Measurements from ENCODE around the gene OR2T2. TPM values are rescaled to one million over a fixed set of nuclear protein-coding genes. Genes with fewer than 3 reads are reported as not detected.
"Not testable (repeated sequence)": the region's sequence is repeated elsewhere in the genome, so short reads cannot be mapped to it uniquely, and the experiment has no call there.

OR2T2 gene
- total and polyA plus RNA-seq, 2 donors from 2014 or later, result 0.28 TPM; not detected in 1

DNA sequence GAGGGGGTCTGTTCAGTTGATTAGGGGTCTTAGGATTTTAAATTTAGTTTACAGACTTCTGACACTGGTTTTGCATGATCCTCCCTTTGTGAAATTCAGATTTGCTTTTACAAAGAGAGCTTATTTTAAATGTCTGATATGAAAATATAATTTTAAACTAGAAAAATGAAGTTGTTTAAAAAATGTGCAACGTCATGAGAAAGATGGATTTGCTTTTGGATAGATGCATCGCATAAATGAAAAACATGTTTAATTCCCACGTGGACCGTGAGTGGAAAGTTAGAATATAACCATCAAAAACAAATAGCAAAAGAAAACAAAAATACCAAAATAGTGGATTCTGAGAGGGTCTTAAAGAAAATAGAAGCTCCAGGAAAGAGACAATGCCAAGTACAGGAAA, 25.7 kb downstream of the OR2T2 start:
- Histone ChIP-seq H3K27me3 (ENCODE audit: control insufficient read depth, insufficient read depth, low read length) (no peaks in the 10 kb centered on the region), H3K9me3 (ENCODE audit: control insufficient read depth in 2 of 3, insufficient read depth in 1 of 3, low read length in 3 of 3) (no peaks in the 10 kb centered on the region), H3K4me3 (ENCODE audit: low read length in 3 of 3) (no peak overlapping the region), H3K9ac (ENCODE audit: low read length in 3 of 3) (no peak overlapping the region), H3K36me3 (ENCODE audit: control insufficient read depth in 2 of 3, insufficient read depth in 3 of 3, low read length in 3 of 3) (no peaks in the 10 kb centered on the region), H3K4me1 (ENCODE audit: control insufficient read depth in 2 of 3, insufficient read depth in 2 of 3, low read depth in 1 of 3, low read length in 3 of 3) (no peaks in the 10 kb centered on the region), H3K27ac (ENCODE audit: low read depth in 2 of 2, low read length in 2 of 2) (no peak overlapping the region)
- DNase-seq (no peak), FAIRE-seq (no peak)
- TF ChIP-seq, protein P1, sequence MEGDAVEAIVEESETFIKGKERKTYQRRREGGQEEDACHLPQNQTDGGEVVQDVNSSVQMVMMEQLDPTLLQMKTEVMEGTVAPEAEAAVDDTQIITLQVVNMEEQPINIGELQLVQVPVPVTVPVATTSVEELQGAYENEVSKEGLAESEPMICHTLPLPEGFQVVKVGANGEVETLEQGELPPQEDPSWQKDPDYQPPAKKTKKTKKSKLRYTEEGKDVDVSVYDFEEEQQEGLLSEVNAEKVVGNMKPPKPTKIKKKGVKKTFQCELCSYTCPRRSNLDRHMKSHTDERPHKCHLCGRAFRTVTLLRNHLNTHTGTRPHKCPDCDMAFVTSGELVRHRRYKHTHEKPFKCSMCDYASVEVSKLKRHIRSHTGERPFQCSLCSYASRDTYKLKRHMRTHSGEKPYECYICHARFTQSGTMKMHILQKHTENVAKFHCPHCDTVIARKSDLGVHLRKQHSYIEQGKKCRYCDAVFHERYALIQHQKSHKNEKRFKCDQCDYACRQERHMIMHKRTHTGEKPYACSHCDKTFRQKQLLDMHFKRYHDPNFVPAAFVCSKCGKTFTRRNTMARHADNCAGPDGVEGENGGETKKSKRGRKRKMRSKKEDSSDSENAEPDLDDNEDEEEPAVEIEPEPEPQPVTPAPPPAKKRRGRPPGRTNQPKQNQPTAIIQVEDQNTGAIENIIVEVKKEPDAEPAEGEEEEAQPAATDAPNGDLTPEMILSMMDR (IDR thresholded peaks at IDR 0.05; ENCODE audit: borderline replicate concordance, extremely low read depth, insufficient read depth), result no peak
- intact Hi-C loops (cut with DNase I), result no loop called here

DNA sequence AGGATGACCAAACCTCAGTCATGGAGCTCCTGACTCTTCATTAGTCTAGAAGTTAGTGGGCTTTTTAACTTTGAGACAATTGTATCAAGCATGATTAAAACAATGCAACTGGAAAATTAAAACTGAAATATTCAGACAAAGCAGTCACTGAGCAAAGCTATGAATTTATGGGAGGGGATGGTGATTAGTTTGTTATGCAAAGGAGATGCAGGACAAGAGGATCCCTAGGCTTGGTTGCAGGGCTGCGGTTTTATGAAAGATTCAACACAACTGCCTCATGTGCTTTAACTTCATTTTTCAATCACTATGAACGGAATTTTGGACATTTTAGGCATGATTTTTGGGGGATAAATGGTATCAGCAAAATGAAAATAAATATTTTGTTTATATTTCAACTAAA, 26.7 kb downstream of the OR2T2 start:
- intact Hi-C loops (cut with DNase I); H3K4me3 ChIP-seq (ENCODE audit: low read length in 3 of 3); H3K9ac ChIP-seq (ENCODE audit: low read length in 3 of 3); H3K36me3 ChIP-seq (ENCODE audit: control insufficient read depth in 2 of 3, insufficient read depth in 3 of 3, low read length in 3 of 3); H3K9me3 ChIP-seq (ENCODE audit: control insufficient read depth in 2 of 3, insufficient read depth in 1 of 3, low read length in 3 of 3); H3K27me3 ChIP-seq (ENCODE audit: control insufficient read depth, insufficient read depth, low read length); H3K4me1 ChIP-seq (ENCODE audit: control insufficient read depth in 2 of 3, insufficient read depth in 2 of 3, low read depth in 1 of 3, low read length in 3 of 3); FAIRE-seq; DNase-seq; H3K27ac ChIP-seq (ENCODE audit: low read depth in 2 of 2, low read length in 2 of 2): not testable (repeated sequence)

DNA sequence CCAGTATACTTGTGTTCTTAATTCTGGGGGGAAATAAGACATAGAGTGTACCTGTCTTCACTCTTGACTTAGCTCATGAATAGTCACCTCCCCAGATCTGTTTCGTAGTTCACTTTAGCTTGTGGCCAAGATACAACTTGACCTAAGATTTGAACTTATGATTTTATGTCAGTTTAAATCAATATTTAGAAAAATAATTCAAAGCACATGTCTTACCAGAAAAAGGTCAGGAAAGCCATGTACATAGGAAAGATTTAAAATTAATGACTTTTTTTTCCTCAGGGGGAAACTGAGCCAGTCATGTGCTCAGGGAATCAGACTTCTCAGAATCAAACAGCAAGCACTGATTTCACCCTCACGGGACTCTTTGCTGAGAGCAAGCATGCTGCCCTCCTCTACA, 27.6 kb downstream of the OR2T2 start, which contains the start of gene OR2T3:
Gene OR2T3 (plus strand): TSS at position 301 of the 400 bp plus-strand sequence. CDS start 0 bp downstream, at position 301.
- intact Hi-C loops (cut with DNase I); FAIRE-seq: not testable (repeated sequence)

DNA sequence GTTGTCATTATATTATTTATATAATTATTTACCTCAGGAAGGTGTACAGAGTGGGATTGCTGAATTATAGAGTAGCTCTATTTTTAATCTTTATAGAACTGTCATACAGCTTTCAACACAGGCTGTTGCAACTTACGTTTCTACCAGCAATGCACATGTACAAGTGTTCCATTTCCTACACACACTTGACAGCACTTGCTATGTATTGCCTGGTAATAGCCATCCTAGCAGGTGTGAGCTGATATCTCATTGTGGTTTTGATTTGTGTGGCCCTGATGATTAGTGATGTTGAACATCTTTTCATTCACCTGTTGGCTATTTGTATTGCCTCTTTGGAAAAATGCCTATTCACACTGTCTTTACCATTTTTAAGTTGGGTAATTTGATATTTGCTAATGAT, 30.2 kb downstream of the OR2T2 start:
- intact Hi-C loops (cut with DNase I); H3K27me3 ChIP-seq (ENCODE audit: control insufficient read depth, insufficient read depth, low read length); FAIRE-seq; H3K4me3 ChIP-seq (ENCODE audit: low read length in 3 of 3); H3K9me3 ChIP-seq (ENCODE audit: control insufficient read depth in 2 of 3, insufficient read depth in 1 of 3, low read length in 3 of 3); H3K27ac ChIP-seq (ENCODE audit: low read depth in 2 of 2, low read length in 2 of 2); DNase-seq; H3K4me1 ChIP-seq (ENCODE audit: control insufficient read depth in 2 of 3, insufficient read depth in 2 of 3, low read depth in 1 of 3, low read length in 3 of 3); H3K9ac ChIP-seq (ENCODE audit: low read length in 3 of 3); H3K36me3 ChIP-seq (ENCODE audit: control insufficient read depth in 2 of 3, insufficient read depth in 3 of 3, low read length in 3 of 3): not testable (repeated sequence)

More for the DNA sequence above, 27.6 kb downstream of the OR2T2 start, which contains the start of gene OR2T3:
- H3K27me3 ChIP-seq (ENCODE audit: control insufficient read depth, insufficient read depth, low read length); H3K36me3 ChIP-seq (ENCODE audit: control insufficient read depth in 2 of 3, insufficient read depth in 3 of 3, low read length in 3 of 3); H3K9me3 ChIP-seq (ENCODE audit: control insufficient read depth in 2 of 3, insufficient read depth in 1 of 3, low read length in 3 of 3); DNase-seq; H3K9ac ChIP-seq (ENCODE audit: low read length in 3 of 3); H3K27ac ChIP-seq (ENCODE audit: low read depth in 2 of 2, low read length in 2 of 2); H3K4me3 ChIP-seq (ENCODE audit: low read length in 3 of 3); H3K4me1 ChIP-seq (ENCODE audit: control insufficient read depth in 2 of 3, insufficient read depth in 2 of 3, low read depth in 1 of 3, low read length in 3 of 3): not testable (repeated sequence)

DNA sequence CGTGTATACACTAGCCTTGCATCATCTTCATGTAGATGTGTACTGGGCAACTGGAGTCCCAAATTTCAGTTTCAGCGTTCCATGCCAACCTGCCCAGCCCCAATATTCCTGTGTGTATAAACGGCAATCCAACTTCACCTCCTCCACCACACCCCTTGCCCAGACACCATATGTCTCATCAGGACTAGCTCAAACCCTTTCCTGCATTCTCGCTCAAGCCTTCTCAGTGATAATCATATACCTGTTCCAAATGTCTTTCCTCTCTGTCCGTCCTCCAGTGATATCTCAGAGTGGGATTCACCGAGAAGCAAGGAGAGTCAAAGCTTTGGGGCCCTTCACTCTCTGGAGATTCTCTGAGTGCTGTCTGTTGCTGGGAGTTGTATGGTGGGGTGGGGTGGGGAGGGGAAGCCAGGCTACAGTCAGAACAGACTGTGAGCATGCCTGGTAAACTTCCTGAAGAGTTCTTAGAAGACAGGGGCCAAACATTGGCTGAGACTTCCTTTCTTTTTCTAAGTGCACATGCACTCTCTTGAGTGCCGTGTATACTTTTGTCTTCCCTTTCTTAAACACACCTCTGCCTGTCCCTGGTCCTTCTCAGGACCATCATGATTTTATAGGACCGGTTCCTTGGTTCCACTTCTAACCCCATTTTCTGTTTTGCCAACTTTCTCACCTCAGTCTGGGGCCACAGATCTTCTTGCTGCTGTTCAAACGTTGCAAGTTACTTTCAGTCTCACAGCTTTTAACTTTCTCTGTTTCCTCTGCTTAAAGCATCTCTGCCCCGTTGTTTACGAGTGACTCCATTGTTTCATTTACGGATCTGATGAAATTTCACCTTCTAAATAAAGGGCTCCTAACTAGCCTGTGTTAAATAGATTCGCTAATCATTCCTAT, 36.5 kb downstream of the OR2T2 start:
- H3K9ac ChIP-seq (ENCODE audit: low read length in 3 of 3); H3K4me1 ChIP-seq (ENCODE audit: control insufficient read depth in 2 of 3, insufficient read depth in 2 of 3, low read depth in 1 of 3, low read length in 3 of 3); H3K9me3 ChIP-seq (ENCODE audit: control insufficient read depth in 2 of 3, insufficient read depth in 1 of 3, low read length in 3 of 3); H3K27ac ChIP-seq (ENCODE audit: low read depth in 2 of 2, low read length in 2 of 2); H3K27me3 ChIP-seq (ENCODE audit: control insufficient read depth, insufficient read depth, low read length); intact Hi-C loops (cut with DNase I); H3K4me3 ChIP-seq (ENCODE audit: low read length in 3 of 3); FAIRE-seq; H3K36me3 ChIP-seq (ENCODE audit: control insufficient read depth in 2 of 3, insufficient read depth in 3 of 3, low read length in 3 of 3); DNase-seq: not testable (repeated sequence)

DNA sequence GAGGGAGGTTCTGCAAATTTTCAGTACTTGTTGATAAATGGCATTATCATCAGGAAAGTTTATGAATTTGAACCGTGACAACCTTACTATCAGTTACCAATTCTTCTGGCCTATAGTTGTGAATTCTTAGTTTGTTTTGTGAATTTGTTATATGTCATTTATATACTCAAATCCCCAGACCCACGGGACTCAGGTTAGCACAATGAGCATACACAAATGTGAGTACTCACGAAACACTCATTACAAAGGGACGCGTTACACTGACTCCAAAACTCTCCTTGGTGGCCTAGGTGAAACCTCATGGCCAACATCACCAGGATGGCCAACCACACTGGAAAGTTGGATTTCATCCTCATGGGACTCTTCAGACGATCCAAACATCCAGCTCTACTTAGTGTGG, 42.9 kb downstream of the OR2T2 start, which contains the start of gene OR2T5:
Gene OR2T5 (plus strand): TSS at position 301 of the 400 bp plus-strand sequence. CDS start 0 bp downstream, at position 301.
- intact Hi-C loops (cut with DNase I); H3K9ac ChIP-seq (ENCODE audit: low read length in 3 of 3); DNase-seq; H3K27me3 ChIP-seq (ENCODE audit: control insufficient read depth, insufficient read depth, low read length); FAIRE-seq; H3K4me3 ChIP-seq (ENCODE audit: low read length in 3 of 3); H3K4me1 ChIP-seq (ENCODE audit: control insufficient read depth in 2 of 3, insufficient read depth in 2 of 3, low read depth in 1 of 3, low read length in 3 of 3); H3K36me3 ChIP-seq (ENCODE audit: control insufficient read depth in 2 of 3, insufficient read depth in 3 of 3, low read length in 3 of 3); H3K9me3 ChIP-seq (ENCODE audit: control insufficient read depth in 2 of 3, insufficient read depth in 1 of 3, low read length in 3 of 3); H3K27ac ChIP-seq (ENCODE audit: low read depth in 2 of 2, low read length in 2 of 2): not testable (repeated sequence)

DNA sequence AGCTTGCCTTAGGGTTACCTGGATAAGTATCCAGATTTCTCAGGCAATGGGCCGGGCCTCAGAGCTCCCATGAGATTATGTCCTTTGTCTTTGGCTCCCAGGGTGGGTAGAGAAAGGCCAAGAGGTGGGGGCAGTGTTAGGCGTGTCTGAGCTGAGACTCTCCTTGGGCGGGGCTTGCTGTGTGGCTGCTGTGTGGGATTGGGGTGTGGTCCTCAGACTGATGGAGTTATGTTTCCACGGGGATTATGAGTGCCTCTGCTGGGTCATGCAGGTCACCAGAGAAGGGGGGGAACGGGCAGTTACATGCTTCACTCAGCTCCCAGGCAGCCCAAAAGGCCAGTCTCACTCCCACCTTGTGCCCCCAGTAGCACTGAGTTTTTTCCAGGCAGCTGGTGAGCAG, 51.2 kb downstream of the OR2T2 start:
- H3K9ac ChIP-seq (ENCODE audit: low read length in 3 of 3); DNase-seq; H3K27me3 ChIP-seq (ENCODE audit: control insufficient read depth, insufficient read depth, low read length); H3K4me3 ChIP-seq (ENCODE audit: low read length in 3 of 3); H3K27ac ChIP-seq (ENCODE audit: low read depth in 2 of 2, low read length in 2 of 2); intact Hi-C loops (cut with DNase I); H3K4me1 ChIP-seq (ENCODE audit: control insufficient read depth in 2 of 3, insufficient read depth in 2 of 3, low read depth in 1 of 3, low read length in 3 of 3); FAIRE-seq; H3K9me3 ChIP-seq (ENCODE audit: control insufficient read depth in 2 of 3, insufficient read depth in 1 of 3, low read length in 3 of 3); H3K36me3 ChIP-seq (ENCODE audit: control insufficient read depth in 2 of 3, insufficient read depth in 3 of 3, low read length in 3 of 3): not testable (repeated sequence)

Data from kidney (tissue), 14 donors.